OCI-LY7 (cell line): ENCODE measurements around the gene GALNT17. TPM values are rescaled to one million over a fixed set of nuclear protein-coding genes. Genes with fewer than 3 reads are reported as not detected.
"Not testable (repeated sequence)": the region's sequence is repeated elsewhere in the genome, so short reads cannot be mapped to it uniquely, and the experiment has no call there.

Source experiments
- BruUV-seq: library from RNA; stranded (reverse); fragments of 400-500 nt; replicated peaks from 2 replicates; lab custom pipeline; 2021; lab: Mats Ljungman, UMichigan
- CTCF ChIA-PET: fragments of 300-600 bp; sonication (Branson Sonifier 250); formaldehyde crosslinking; loops from one replicate; lab custom pipeline; 2022; ENCODE audit warnings: antibody characterized with exemption; ENCODE audit not compliant: unreplicated experiment; lab: Charles Lee
- POLR2A ChIA-PET: fragments of 300-600 bp; sonication (Branson Sonifier 250); formaldehyde crosslinking; loops from one replicate; lab custom pipeline; 2022; ENCODE audit warnings: antibody characterized with exemption; lab: Charles Lee
- DNase-seq: peaks from one replicate; pipeline ENCODE4 v3.0.0-alpha.2; 2015; ENCODE audit warnings: low spot score
- H2AFZ ChIP-seq: fragments of 200-600 bp; sonication (generic), shearing (Covaris generic); 2 replicates; pipeline ENCODE4 v1.6.1; 2014; ENCODE audit warnings: mild to moderate bottlenecking, antibody characterized with exemption, low read length, moderate library complexity
- H3K27ac ChIP-seq: fragments of 200-600 bp; sonication (generic); 2 replicates; pipeline ENCODE4 v1.5.1; 2014; ENCODE audit warnings: mixed run types, low read depth, mild to moderate bottlenecking, moderate library complexity, low read length, inconsistent platforms; ENCODE audit not compliant: poor library complexity, severe bottlenecking
- H3K36me3 ChIP-seq: fragments of 200-600 bp; sonication (generic); 2 replicates; pipeline ENCODE4 v1.6.1; 2014; ENCODE audit warnings: mild to moderate bottlenecking, antibody characterized with exemption, low read length, moderate library complexity, mixed read lengths; ENCODE audit not compliant: insufficient read depth
- H3K4me1 ChIP-seq: fragments of 200-600 bp; sonication (generic); 2 replicates; pipeline ENCODE4 v1.5.1; 2014; ENCODE audit warnings: mild to moderate bottlenecking, low read length; ENCODE audit not compliant: insufficient read depth, poor library complexity, severe bottlenecking
- H3K4me2 ChIP-seq: fragments of 200-600 bp; sonication (generic); 2 replicates; pipeline ENCODE4 v1.6.1; 2014; ENCODE audit warnings: mild to moderate bottlenecking, low read length
- H3K4me3 ChIP-seq: fragments of 200-600 bp; sonication (generic); 2 replicates; pipeline ENCODE4 v1.5.1; 2014; ENCODE audit warnings: mild to moderate bottlenecking, low read depth, low read length; ENCODE audit not compliant: poor library complexity, severe bottlenecking
- H3K79me2 ChIP-seq: fragments of 200-600 bp; sonication (generic); 2 replicates; pipeline ENCODE4 v1.6.1; 2016; ENCODE audit warnings: low read depth, mild to moderate bottlenecking, low read length, moderate library complexity, mixed read lengths; ENCODE audit not compliant: insufficient read depth
- H3K9me2 ChIP-seq: fragments of 200-600 bp; sonication (generic); 2 replicates; pipeline ENCODE4 v1.6.1; 2016; ENCODE audit warnings: mild to moderate bottlenecking, low read length, mixed read lengths; ENCODE audit not compliant: insufficient read depth
- H3K9me3 ChIP-seq: fragments of 200-600 bp; sonication (generic); 2 replicates; pipeline ENCODE4 v1.6.1; 2014; ENCODE audit warnings: mild to moderate bottlenecking, mixed run types, low read length, mixed read lengths
- H4K20me1 ChIP-seq: fragments of 200-600 bp; sonication (generic); 2 replicates; pipeline ENCODE4 v1.6.1; 2014; ENCODE audit warnings: mild to moderate bottlenecking, antibody characterized with exemption, low read length, moderate library complexity, mixed read lengths; ENCODE audit not compliant: insufficient read depth
- EZH2phosphoT487 ChIP-seq: fragments of 200-600 bp; sonication (generic); IDR thresholded peaks from 2 replicates; pipeline ENCODE4 v1.6.1; 2018; ENCODE audit warnings: low read depth, borderline replicate concordance, mild to moderate bottlenecking, mixed run types, antibody characterized with exemption, low read length, moderate library complexity, mixed read lengths
- intact Hi-C: fragments of 100-400 bp; cut with micrococcal nuclease; formaldehyde crosslinking; loops from one replicate; pipeline ENCODE4 v1.10.0; 2022; ENCODE audit not compliant: unreplicated experiment
- total RNA-seq, 2 experiments: library from RNA; depleted of rRNA in 1 of 2; stranded (reverse); fragments of >200 nt in 1 of 2; shearing (Covaris generic) in 1 of 2; gene quantifications; 2 replicates each; pipeline ENCODE4 v1.2.3, GENCODE V29; 2014 to 2022
- TF ChIP-seq, protein P1 (sequence below): fragments of 200-600 bp; sonication (generic); conservative IDR thresholded peaks from 2 replicates; pipeline ENCODE4 v1.5.1; 2014; ENCODE audit warnings: mild to moderate bottlenecking, antibody characterized with exemption, low read length, moderate library complexity, mixed read lengths

Gene GALNT17
- total RNA-seq, 2 experiments from 2014 or later = not detected

DNA sequence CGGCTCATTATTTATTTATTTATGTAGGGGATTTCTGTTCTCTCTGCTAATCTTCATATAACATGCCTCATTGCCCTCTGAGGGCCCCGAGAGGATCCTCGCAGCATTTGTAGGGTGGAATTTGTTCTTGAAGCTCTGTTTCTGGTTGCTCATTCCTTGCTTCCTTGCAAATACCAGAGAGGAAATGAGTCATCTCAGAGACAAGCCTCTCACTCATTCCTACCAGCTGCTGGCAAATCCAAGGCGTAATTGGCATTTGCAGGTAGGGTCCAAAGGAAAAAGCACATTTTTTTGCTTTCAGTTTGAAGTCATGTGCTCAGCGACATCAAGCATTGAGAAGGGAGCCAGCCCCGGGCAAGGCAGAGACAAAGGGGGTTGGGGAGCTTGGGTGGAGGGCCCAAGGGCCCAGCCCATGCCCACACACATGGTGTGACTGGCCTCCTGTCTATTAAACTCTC lies 501.6 kb downstream of the GALNT17 start:
- no peak overlapping the region for H2AFZ ChIP-seq
- H3K9me3 ChIP-seq = no peaks in the 10 kb centered on the region
- no peaks in the 10 kb centered on the region for H3K79me2 ChIP-seq
- H3K4me1 ChIP-seq = no peaks in the 10 kb centered on the region
- no peak overlapping the region for H3K4me3 ChIP-seq
- ChIA-PET CTCF (no interaction called here), POLR2A (no interaction called here)
- no peaks in the 10 kb centered on the region for H3K36me3 ChIP-seq
- no peak for DNase-seq
- no TSS peak for BruUV-seq
- no peak overlapping the region for H3K27ac ChIP-seq
- no peaks in the 10 kb centered on the region for H3K9me2 ChIP-seq
- intact Hi-C loops = no loop called here
- H3K4me2 ChIP-seq = no peak overlapping the region
- no peaks in the 10 kb centered on the region for H4K20me1 ChIP-seq
- no peak for TF ChIP-seq EZH2phosphoT487
- TF ChIP-seq, protein P1, sequence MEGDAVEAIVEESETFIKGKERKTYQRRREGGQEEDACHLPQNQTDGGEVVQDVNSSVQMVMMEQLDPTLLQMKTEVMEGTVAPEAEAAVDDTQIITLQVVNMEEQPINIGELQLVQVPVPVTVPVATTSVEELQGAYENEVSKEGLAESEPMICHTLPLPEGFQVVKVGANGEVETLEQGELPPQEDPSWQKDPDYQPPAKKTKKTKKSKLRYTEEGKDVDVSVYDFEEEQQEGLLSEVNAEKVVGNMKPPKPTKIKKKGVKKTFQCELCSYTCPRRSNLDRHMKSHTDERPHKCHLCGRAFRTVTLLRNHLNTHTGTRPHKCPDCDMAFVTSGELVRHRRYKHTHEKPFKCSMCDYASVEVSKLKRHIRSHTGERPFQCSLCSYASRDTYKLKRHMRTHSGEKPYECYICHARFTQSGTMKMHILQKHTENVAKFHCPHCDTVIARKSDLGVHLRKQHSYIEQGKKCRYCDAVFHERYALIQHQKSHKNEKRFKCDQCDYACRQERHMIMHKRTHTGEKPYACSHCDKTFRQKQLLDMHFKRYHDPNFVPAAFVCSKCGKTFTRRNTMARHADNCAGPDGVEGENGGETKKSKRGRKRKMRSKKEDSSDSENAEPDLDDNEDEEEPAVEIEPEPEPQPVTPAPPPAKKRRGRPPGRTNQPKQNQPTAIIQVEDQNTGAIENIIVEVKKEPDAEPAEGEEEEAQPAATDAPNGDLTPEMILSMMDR = no peak

DNA sequence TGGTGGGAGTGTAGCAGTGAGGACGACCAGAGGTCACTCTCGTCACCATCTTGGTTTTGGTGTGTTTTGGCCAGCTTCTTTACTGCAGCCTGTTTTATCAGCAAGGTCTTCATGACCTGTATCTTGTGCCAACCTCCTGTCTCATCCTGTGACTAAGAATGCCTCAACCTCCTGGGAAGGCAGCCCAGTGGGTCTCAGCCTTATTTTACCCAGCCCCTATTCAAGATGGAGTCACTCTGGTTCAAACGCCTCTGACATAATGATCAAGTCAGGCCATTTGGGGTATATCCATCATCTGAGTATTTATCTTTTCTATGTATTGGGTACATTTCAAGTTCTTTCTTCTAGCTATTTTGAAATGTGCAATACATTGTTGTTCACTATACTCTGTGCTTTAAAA lies 503.9 kb downstream of the GALNT17 start:
- H3K27ac ChIP-seq, H2AFZ ChIP-seq, H3K4me3 ChIP-seq, H4K20me1 ChIP-seq, H3K79me2 ChIP-seq, H3K4me1 ChIP-seq, H3K9me3 ChIP-seq, BruUV-seq, H3K9me2 ChIP-seq, CTCF ChIA-PET, intact Hi-C loops, H3K4me2 ChIP-seq, POLR2A ChIA-PET, H3K36me3 ChIP-seq, DNase-seq: not testable (repeated sequence)

DNA sequence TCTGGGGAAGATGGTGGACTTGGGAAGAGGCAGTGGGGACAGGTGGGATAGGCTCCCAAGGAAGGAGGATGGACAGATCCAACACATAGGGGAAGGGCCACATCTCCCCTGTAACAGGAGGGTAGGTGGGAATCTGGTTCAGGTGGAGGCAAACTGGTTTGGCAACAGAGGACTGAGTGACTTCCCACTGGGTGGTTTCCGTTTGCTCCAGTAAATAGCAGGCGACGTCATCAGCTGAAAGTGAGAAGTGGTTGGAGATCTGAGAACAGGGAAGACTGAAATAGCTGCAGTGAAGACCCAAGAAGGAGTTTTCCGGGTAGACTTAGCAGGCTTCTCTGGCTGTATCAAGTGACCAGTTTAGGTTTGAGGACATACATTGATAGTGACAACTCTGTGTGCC lies 504.4 kb downstream of the GALNT17 start:
- no TSS peak for BruUV-seq
- Histone ChIP-seq H2AFZ (no peak overlapping the region), H3K9me2 (no peaks in the 10 kb centered on the region), H3K27ac (no peak overlapping the region), H3K4me3 (no peak overlapping the region), H3K9me3 (no peaks in the 10 kb centered on the region), H4K20me1 (no peaks in the 10 kb centered on the region), H3K36me3 (no peaks in the 10 kb centered on the region), H3K4me1 (no peaks in the 10 kb centered on the region), H3K79me2 (no peaks in the 10 kb centered on the region), H3K4me2 (no peak overlapping the region)
- TF ChIP-seq, protein P1 = no peak
- TF ChIP-seq EZH2phosphoT487 = no peak
- ChIA-PET POLR2A (no interaction called here), CTCF (no interaction called here)
- DNase-seq = no peak
- intact Hi-C loops = no loop called here
